CD14-positive monocyte (primary cell): Measurements from ENCODE around the gene CEP85L. TPM values are rescaled to one million over a fixed set of nuclear protein-coding genes. Genes with fewer than 3 reads are reported as not detected.
"Not testable (repeated sequence)": the region's sequence is repeated elsewhere in the genome, so short reads cannot be mapped to it uniquely, and the experiment has no call there.

Source experiments
- DNase-seq, 3 donors: peaks; one replicate each; pipeline ENCODE4 v3.0.0-alpha.2; 2011 to 2022
- H2AFZ ChIP-seq: 2 replicates; pipeline ENCODE4 v1.6.0; 2012; ENCODE audit warnings: mild to moderate bottlenecking, low read depth, low read length, inconsistent platforms; ENCODE audit not compliant: insufficient read depth, poor library complexity, severe bottlenecking
- H3K27ac ChIP-seq, 2 donors: 1 replicate in 1 of 2; 2 replicates in 1 of 2; pipeline ENCODE4 v1.5.1; 2012 to 2013; ENCODE audit warnings: low read length in 2 of 2, control low read depth in 1 of 2, inconsistent platforms in 1 of 2, low read depth in 1 of 2, mild to moderate bottlenecking in 1 of 2
- H3K27me3 ChIP-seq, 2 donors: one replicate each; pipeline versions ENCODE4 v1.6.0 to v1.6.1; 2011 to 2013; ENCODE audit warnings: low read length in 2 of 2; ENCODE audit not compliant: control insufficient read depth in 2 of 2, insufficient read depth in 2 of 2
- H3K36me3 ChIP-seq, 2 donors: replicated peaks in 1 of 2; 1 replicate in 1 of 2; 2 replicates in 1 of 2; pipeline versions ENCODE4 v1.5.1 to v1.6.1; 2012 to 2013; ENCODE audit warnings: low read length in 2 of 2, control low read depth in 1 of 2, inconsistent platforms in 1 of 2, mild to moderate bottlenecking in 1 of 2; ENCODE audit not compliant: insufficient read depth in 2 of 2, control insufficient read depth in 1 of 2
- H3K4me1 ChIP-seq, 2 donors: 1 replicate in 1 of 2; 2 replicates in 1 of 2; pipeline versions ENCODE4 v1.5.1 to v1.6.1; 2012 to 2013; ENCODE audit warnings: low read length in 2 of 2, control low read depth in 1 of 2, inconsistent platforms in 1 of 2, mild to moderate bottlenecking in 1 of 2, moderate library complexity in 1 of 2; ENCODE audit not compliant: insufficient read depth in 2 of 2, control insufficient read depth in 1 of 2
- H3K4me2 ChIP-seq: replicated peaks from 2 replicates; pipeline ENCODE3; 2012; ENCODE audit warnings: low read length, moderate library complexity, mild to moderate bottlenecking; ENCODE audit not compliant: poor library complexity, severe bottlenecking; ENCODE audit errors: extremely low read depth
- H3K4me3 ChIP-seq, 3 experiments: fragments of 200-600 bp in 1 of 3; sonication (generic) in 1 of 3; replicated peaks in 1 of 3; 1 replicate in 2 of 3; 2 replicates in 1 of 3; pipeline ENCODE4 v1.5.1; 2011 to 2013; ENCODE audit warnings: low read length in 3 of 3, mild to moderate bottlenecking in 3 of 3, control low read depth in 2 of 3, low read depth in 2 of 3, inconsistent platforms in 1 of 3, moderate library complexity in 1 of 3
- H3K79me2 ChIP-seq: 2 replicates; pipeline ENCODE4 v1.6.0; 2012; ENCODE audit warnings: mild to moderate bottlenecking, control low read depth, inconsistent platforms, low read length, moderate library complexity; ENCODE audit not compliant: insufficient read depth
- H3K9ac ChIP-seq: 2 replicates; pipeline ENCODE4 v1.6.0; 2017; ENCODE audit warnings: low read length, mild to moderate bottlenecking; ENCODE audit not compliant: insufficient read depth, poor library complexity, severe bottlenecking
- H3K9me3 ChIP-seq, 2 donors: replicated peaks in 1 of 2; 1 replicate in 1 of 2; 2 replicates in 1 of 2; pipeline versions ENCODE4 v1.5.1 to v1.6.1; 2012 to 2013; ENCODE audit warnings: low read length in 2 of 2, control low read depth in 1 of 2; ENCODE audit not compliant: control insufficient read depth in 1 of 2, insufficient read depth in 1 of 2
- H4K20me1 ChIP-seq: 2 replicates; pipeline ENCODE4 v1.6.0; 2012; ENCODE audit warnings: mild to moderate bottlenecking, low read length, control low read depth, moderate library complexity; ENCODE audit not compliant: insufficient read depth
- H3K27ac Mint-ChIP-seq, 7 donors: one replicate each; pipeline ENCODE4 v1.8.0; 2020; ENCODE audit warnings: mild to moderate bottlenecking in 7 of 7, mixed read lengths in 7 of 7, moderate library complexity in 6 of 7, inconsistent platforms in 2 of 7
- H3K27me3 Mint-ChIP-seq, 3 donors: one replicate each; pipeline ENCODE4 v1.8.0; 2021 to 2022; ENCODE audit warnings: low read depth in 3 of 3, mild to moderate bottlenecking in 3 of 3, mixed read lengths in 3 of 3, moderate library complexity in 3 of 3, inconsistent platforms in 1 of 3
- H3K36me3 Mint-ChIP-seq, 2 donors: one replicate each; pipeline ENCODE4 v1.8.0; 2020; ENCODE audit warnings: mixed read lengths in 2 of 2, inconsistent platforms in 1 of 2, mild to moderate bottlenecking in 1 of 2
- H3K4me1 Mint-ChIP-seq: one replicate; pipeline ENCODE4 v1.8.0; 2020; ENCODE audit warnings: mild to moderate bottlenecking, mixed read lengths
- H3K4me3 Mint-ChIP-seq, 2 donors: one replicate each; pipeline ENCODE4 v1.8.0; 2020; ENCODE audit warnings: mild to moderate bottlenecking in 2 of 2, mixed read lengths in 2 of 2, moderate library complexity in 1 of 2
- H3K9me3 Mint-ChIP-seq, 7 donors: one replicate each; pipeline ENCODE4 v1.8.0; 2020 to 2022; ENCODE audit warnings: mixed read lengths in 7 of 7, mild to moderate bottlenecking in 6 of 7, moderate library complexity in 6 of 7, inconsistent platforms in 2 of 7
- WGBS: methylation state at CpG from one replicate; pipeline ENCODE4 v1.1.5; 2013; ENCODE audit warnings: missing lambda C conversion rate; ENCODE audit not compliant: insufficient coverage; 5-methylcytosine and 5-hydroxymethylcytosine counted together
- intact Hi-C, 2 donors: fragments of 100-400 bp; cut with micrococcal nuclease; formaldehyde crosslinking; loops; one replicate each; pipeline versions ENCODE4 v1.15.0 to v1.15.1; 2023
- polyA plus RNA-seq, 3 donors: library from polyadenylated mRNA; depleted of rRNA in 1 of 3; unstranded in 2 of 3; stranded (reverse) in 1 of 3; fragments of 300-500 nt in 2 of 3; fragments of >200 nt in 1 of 3; fragmentation: Illumina TruSeq in 2 of 3; gene quantifications; 1 replicate in 2 of 3; 2 replicates in 1 of 3; pipeline ENCODE4 v1.2.3, GENCODE V29; 2012 to 2021
- TF ChIP-seq, protein P1 (sequence below): fragments of 200-600 bp; IDR thresholded peaks from one replicate; pipeline ENCODE4 v1.8.0; 2022; ENCODE audit warnings: antibody characterized with exemption, mild to moderate bottlenecking

Gene CEP85L
- polyA plus RNA-seq, 3 donors = 14.9 to 38.3 (median 19.6) TPM

DNA sequence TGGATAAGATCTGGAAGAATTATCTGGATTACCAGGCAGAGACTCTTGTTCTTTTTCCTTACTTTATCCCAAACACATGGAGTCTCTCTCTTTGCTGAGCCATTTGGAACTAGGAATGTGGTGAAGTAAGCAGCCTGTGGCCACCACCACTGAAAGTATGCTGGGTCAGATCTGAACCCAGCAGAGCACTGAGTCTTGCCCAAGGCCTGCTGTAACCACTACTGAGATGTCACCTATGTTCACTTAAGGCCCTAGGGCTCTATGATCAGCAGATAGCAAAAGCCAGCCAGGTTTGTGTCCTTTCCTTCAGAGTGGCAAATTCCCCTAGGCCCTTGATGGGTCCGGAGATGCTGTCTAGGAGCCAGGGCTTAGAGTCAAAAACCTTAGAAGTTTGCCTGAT, 206.6 kb downstream of the CEP85L start:
- H3K27ac Mint-ChIP-seq = no peak overlapping the region
- no peaks in the 10 kb centered on the region for H3K36me3 Mint-ChIP-seq
- Histone ChIP-seq H3K4me1 (no peaks in the 10 kb centered on the region), H3K27ac (no peak overlapping the region), H3K4me3 (no peak overlapping the region), H3K79me2 (no peaks in the 10 kb centered on the region), H3K9me3 (peaks cover 13 to 15% of the 10 kb centered on the region in 2 donors), H3K36me3 (no peaks in the 10 kb centered on the region), H3K9ac (no peak overlapping the region), H2AFZ (no peak overlapping the region), H3K4me2 (no peak overlapping the region), H3K27me3 (no peaks in the 10 kb centered on the region), H4K20me1 (no peaks in the 10 kb centered on the region)
- no peak overlapping the region for H3K4me3 Mint-ChIP-seq
- no peaks in the 10 kb centered on the region for H3K4me1 Mint-ChIP-seq
- intact Hi-C loops = no loop called here
- TF ChIP-seq, protein P1, sequence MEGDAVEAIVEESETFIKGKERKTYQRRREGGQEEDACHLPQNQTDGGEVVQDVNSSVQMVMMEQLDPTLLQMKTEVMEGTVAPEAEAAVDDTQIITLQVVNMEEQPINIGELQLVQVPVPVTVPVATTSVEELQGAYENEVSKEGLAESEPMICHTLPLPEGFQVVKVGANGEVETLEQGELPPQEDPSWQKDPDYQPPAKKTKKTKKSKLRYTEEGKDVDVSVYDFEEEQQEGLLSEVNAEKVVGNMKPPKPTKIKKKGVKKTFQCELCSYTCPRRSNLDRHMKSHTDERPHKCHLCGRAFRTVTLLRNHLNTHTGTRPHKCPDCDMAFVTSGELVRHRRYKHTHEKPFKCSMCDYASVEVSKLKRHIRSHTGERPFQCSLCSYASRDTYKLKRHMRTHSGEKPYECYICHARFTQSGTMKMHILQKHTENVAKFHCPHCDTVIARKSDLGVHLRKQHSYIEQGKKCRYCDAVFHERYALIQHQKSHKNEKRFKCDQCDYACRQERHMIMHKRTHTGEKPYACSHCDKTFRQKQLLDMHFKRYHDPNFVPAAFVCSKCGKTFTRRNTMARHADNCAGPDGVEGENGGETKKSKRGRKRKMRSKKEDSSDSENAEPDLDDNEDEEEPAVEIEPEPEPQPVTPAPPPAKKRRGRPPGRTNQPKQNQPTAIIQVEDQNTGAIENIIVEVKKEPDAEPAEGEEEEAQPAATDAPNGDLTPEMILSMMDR = no peak
- peaks cover 17 to 38% (median 20%) of the 10 kb centered on the region in 7 donors for H3K9me3 Mint-ChIP-seq
- no peak for DNase-seq
- H3K27me3 Mint-ChIP-seq = peaks cover 0 to 2% (median under 1%) of the 10 kb centered on the region in 3 donors
- WGBS = 83% methylated on average over 1 of the region's 1 CpG

DNA sequence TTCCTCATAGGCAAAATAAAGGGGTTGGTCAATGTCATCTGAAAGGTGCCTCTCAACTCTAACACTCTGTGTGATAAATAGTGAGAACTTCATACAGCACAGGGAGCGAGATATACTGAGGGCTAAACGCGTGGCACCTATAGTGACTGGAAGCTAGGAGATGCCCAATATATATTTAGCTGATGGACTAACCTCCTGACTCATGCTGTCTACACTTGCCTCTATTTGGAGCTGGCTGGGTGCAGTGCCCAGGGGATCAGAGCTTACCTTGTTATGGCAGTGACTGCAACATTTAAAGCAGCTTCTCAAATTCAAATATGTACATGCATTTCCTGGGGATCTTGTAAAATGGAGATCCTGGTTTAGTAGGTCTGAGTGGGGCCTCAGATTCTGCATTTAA, 214.9 kb downstream of the CEP85L start:
- H3K9me3 ChIP-seq = peaks cover 0 to 4% of the 10 kb centered on the region in 2 donors
- H3K4me2 ChIP-seq = no peak overlapping the region
- Mint-ChIP-seq H3K27ac (no peak overlapping the region), H3K36me3 (no peaks in the 10 kb centered on the region), H3K4me3 (no peak overlapping the region), H3K4me1 (no peaks in the 10 kb centered on the region), H3K27me3 (peaks cover 0 to 2% (median 2%) of the 10 kb centered on the region in 3 donors), H3K9me3 (peaks cover under 1 to 13% (median 9%) of the 10 kb centered on the region in 7 donors)
- H4K20me1 ChIP-seq = no peaks in the 10 kb centered on the region
- H3K9ac ChIP-seq = no peak overlapping the region
- H3K4me3 ChIP-seq = no peak overlapping the region
- no peaks in the 10 kb centered on the region for H3K79me2 ChIP-seq
- intact Hi-C loops = no loop called here
- WGBS = no CpG with 5 or more reads among the region's 3 CpGs
- H3K4me1 ChIP-seq = no peaks in the 10 kb centered on the region
- no peak overlapping the region for H2AFZ ChIP-seq
- H3K27ac ChIP-seq = no peak overlapping the region
- H3K36me3 ChIP-seq = no peaks in the 10 kb centered on the region
- TF ChIP-seq, protein P1 = no peak
- H3K27me3 ChIP-seq = no peaks in the 10 kb centered on the region
- no peak for DNase-seq

DNA sequence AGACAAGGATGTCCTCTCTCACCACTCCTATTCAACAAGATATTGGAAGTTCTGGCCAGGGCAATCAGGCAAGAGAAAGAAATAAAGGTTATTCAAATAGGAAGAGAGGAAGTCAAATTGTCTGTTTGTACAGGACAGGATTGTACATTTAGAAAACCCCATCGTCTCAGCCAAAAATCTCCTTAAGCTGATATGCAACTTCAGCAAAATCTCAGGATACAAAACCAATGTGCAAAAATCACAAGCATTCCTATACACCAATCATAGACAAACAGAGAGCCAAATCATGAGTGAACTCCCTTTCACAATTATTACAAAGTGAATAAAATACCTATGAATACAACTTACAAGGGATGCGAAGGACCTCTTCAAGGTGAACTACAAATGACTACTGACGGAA, 217.2 kb downstream of the CEP85L start:
- H3K4me1 ChIP-seq, H3K4me3 ChIP-seq, H4K20me1 ChIP-seq, H3K4me2 ChIP-seq, H3K27ac ChIP-seq, H3K36me3 ChIP-seq, H3K9me3 ChIP-seq, H2AFZ ChIP-seq, H3K4me3 Mint-ChIP-seq, H3K36me3 Mint-ChIP-seq, H3K79me2 ChIP-seq, intact Hi-C loops, H3K27me3 ChIP-seq, H3K27me3 Mint-ChIP-seq, H3K27ac Mint-ChIP-seq, DNase-seq, H3K9ac ChIP-seq, H3K4me1 Mint-ChIP-seq: not testable (repeated sequence)
- WGBS = no CpG with 5 or more reads among the region's 3 CpGs
- peaks cover 2 to 21% (median 10%) of the 10 kb centered on the region in 7 donors for H3K9me3 Mint-ChIP-seq
